GM18873 (cell line): ENCODE results near the gene PFKP.

Source experiments
- ATAC-seq: cut with Tn5 transposase; IDR thresholded peaks from one replicate; pipeline ENCODE4 v1.9.1; 2021; ENCODE audit warnings: mild to moderate bottlenecking, moderate library complexity, moderate number of reproducible peaks; ENCODE audit not compliant: unreplicated experiment, low FRiP score

PFKP gene

DNA sequence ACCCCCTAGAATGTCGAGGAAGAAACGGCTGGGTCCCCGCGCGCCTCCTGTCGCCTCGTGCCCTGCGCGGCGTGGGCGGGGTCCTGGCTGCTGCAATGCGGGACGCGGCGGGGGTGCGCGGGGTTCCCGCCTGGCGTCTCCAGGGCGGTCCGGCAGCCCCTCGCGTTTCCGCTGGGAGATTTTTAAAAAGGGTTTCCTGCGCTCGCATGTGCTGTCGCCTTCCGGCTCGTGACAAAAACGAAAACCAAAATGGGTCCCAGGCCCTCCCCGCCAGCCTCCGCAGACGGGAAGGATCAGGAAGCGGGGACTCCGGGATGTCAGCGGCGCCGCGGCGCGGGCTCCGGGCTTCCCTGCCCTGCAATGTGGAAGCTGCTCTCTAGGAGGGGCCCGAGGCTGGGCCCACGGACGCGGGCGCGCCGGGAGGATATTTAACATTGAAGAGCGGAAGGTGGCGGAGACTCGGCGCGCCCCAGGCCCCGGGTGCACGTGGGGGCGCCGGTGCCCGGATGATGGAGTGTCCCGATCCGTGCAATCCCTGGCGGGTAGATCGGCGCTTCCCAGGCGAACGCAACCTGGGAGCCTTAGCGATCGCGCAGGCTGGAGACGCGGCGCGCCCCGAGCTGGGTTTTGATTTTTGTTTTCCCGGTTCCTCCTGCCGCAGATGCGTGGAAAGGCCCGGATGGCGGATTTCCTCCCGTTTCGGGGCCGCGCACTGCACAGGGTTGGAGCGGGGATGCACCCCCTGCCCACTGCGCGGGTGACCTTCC lies 1.0 kb downstream of the PFKP start:
- peak; percentile 30 for ATAC-seq

DNA sequence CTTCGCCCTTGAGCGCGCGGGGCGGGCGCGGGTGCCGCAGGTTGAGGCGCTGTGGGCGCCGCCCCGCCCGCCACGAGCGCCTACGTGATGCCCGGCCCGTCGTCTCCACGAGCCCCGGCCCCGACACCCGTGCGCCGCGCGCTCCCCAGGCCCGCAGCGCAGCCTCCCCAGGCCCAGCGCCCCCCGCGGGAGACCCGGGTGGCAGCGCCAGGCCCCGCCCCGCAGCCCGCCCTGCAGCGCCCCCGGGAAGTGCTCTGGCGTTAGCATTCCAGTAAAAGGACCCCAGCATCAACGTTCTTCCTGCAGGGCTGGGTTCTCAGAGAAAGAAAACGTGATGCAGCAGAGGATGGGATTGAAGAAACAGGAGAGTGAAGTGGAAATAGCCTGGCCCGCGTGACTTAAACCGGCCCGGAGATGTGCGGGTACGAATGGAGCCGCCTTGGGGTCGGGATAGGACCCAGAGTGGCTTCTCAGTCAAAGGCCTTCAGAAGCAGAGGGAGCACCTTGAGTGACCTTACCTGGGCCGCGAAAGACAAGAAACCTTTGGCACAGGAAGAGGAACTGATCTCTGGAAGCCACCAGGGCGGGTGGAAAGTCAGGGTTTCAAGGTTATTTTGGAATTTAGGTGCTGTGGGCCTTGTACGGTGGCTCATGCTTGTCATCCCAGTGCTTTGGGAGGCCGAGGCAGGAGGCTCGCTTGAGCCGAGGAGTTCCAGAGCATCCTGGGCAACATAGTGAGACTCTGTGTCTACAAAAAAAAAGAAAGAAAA lies 1.8 kb downstream of the PFKP start:
- ATAC-seq, result peak; percentile 35

DNA sequence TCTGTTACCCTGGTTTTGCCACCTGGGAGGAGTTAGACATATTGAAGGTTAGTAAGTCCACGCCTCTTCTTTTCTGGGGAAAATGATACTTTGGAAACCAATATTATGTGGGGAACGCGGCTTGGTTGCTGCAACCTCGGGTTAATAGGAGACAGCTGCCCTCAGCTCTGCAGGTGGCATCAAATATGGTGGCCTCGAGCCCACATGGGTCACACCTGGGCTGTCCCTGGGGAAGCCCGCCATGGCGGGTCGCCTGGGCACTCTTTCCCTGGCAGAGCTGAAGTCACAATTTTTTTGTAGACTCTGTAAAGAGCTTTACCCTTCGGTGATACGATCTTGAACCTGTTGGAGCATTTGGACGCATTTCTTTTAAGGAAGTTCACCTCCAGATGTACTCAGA lies 2.5 kb downstream of the PFKP start:
- ATAC-seq, result no peak

DNA sequence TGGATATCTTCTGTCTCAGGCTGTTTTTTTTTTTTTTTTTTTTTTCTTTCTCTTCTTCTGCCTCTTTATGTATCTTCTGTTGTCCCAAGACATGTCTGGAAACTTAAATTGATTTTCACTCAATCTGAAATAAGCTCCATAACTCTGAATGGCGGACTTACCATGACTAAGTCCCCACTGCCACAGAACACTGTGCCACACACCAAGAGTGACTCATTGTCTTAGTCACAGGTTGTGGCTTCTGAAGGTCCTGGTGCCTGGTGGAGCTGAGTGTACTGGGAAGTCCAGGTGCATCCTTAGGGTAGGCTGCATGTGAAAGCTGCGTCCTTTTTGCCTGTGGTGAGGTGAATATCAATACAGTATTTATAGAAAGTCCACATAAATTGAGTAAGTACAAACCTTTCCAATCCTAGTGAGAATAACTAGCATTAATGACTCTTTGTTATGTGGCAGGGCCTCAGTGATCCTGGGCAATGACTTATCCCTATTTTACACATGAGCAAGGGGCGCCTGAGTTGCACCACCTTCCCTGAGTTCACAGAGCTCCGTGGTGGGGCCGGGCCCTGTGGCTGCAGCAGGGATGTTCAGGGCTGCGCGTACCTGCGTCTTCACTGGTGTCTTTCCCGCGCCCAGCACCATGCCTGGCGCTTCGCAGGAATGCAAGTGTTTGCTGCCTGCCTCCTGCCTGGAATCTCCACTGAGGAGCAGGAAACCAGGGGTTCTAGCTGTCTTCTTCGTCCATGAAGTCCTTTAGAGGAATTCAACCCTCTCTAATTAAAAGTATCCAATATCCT lies 4.3 kb downstream of the PFKP start:
- no peak for ATAC-seq

DNA sequence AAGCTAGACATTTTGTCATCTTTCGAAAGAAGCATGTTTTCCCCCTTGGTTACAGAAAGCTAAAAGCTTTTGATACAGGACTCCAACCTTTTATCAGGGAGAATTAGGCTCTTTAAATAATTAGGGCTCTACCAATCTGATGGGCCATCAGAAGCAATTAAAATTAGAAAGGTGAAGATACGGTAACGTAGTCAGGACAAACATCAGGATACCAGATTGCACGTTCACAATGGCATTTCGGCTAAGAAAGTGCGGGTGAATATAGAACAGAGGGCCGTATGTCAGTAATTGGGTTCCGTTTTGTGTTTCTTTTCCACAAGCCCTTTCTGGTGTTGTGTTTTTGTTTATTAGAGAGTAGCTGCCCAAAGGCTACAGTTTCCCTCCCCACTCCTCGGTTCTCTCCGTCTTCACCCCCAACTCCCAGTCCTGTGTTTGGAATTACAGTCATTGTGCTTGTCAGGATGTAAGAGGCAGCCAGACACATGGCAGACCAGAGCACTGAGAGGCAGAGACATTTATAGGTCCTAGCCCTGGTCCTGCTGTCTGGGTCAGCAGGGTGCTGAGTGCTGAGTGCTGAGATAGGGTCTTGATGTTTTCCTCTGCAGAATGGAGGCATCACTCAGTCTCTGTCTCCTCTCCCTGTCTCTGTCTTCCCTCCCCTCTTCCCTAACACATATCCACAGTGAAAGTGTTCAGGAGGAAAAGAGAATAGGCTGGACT lies 5.5 kb downstream of the PFKP start:
- ATAC-seq, result no peak

DNA sequence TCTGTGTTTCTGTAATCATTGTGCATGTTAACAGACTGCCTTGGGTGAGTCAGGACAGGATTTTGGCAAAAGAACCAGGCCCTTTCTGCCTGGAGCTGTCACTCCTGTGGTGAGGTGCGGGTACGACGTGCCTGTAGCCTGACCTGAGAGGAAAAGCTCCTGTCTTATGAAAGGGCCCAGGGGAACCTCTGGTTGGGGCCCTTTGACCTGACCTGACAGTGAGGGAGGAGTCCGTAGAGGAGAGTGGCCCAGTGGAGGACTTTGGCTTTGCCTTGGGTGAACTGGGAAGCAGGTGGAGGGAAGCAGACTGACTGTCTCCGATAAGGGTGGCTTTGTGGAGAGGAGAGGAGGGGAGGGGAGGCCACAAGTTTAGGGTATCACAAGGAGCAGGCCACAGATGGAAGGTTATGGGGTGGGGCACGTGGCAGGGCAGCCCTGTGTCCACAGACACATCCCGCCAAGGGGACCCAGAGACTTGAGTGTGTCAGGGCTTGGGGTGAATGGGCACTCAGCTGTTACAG lies 6.9 kb downstream of the PFKP start:
- ATAC-seq, result no peak

DNA sequence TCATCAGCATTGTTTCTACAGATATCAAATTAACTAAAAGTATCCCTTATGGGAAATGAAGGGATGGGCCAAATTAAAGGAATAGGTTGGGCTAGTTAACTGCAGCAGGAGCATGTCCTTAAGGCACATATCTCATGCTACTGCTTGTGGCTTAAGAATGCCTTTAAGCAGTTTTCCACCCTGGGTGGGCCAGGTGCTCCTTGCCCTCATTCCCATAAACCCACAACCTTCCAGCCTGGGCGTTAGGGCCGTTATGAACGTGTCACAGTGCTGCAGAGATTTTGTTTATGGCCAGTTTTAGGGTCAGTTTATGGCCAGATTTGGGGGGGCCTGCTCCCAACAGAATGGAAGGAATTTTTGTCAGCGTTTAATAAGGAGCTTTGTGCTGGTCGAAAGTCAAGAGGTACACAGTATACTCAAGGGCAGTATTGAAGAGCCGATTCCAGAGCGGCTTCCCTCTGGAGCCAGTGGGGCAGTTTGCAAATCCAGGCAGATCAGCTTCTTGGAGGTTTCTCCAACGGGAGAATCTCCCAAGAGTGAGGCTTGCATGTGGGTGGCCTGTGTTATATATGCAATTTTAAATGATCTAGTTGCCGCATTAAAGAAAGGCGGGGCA lies 7.7 kb downstream of the PFKP start:
- no peak for ATAC-seq

DNA sequence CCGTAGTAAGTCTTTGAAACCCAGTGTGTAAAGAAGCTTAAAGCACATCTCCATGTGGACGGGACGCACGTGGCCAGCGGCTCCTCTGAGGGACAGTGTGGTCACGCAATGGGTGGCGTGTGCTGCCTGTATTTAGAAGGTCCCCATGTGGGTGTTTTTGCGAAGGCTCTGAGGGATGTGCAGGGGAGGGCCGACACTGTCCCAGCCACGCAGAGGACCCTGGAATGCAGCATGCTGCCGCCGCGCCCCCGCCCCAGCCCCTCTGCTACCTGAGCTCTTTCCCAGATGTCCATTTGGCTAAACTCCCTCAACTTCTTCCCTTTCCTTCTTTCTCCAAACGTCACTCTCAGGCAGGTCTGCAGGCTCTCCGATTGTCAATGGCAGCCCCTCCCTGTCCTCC lies 8.8 kb downstream of the PFKP start:
- ATAC-seq, result no peak

DNA sequence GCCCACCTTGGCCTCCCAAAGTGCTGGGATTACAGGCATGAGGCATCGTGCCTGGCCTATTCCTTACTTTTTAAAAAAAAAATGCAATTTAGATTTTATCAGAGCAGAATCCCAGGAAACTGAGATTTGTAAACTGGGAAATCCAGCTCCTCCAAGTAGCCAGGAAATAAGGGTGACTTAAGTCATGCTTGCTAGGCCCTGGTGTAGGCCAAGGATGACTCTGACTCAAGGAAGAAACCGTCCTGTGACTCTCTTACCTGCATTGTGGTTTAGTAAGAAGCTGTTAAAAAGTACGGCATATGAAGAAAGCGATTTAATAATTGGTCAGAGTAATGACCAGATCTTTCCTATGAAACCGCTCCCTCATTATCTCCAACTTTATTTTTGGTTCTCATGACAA lies 10.2 kb downstream of the PFKP start:
- no peak for ATAC-seq

DNA sequence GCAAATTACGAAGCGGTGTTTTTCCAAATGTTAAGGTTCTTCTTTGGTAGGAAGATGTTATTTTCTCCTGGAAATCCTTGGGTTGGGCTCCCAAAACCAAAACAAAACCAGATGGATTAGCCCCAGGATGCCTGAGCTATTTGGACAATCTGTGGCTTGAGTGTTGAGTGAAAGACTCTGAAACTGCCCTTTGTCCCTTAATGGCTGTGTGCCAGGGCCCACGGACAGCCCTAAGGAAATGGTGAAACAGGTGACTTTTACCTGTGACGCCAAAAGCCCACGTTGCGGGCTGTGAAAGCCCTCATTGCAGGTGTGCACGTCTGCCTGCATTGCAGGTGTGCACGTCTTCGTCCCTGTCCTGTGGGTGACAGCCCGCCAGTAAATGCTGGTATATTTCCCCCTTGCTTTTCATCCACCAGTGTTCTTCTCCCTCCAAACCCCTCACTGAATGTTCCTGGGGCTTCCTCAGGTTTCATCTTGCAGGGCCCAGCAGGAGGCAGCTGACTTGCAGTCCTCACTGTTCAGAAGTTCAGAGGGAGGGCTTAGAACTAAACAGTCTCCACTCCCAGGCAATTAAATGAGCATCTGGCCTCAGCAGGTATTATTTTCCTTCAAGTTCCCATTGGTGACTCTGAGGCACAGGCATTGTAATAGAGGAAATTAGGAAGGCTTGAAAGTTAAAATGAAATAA lies 10.7 kb downstream of the PFKP start:
- ATAC-seq, result no peak

DNA sequence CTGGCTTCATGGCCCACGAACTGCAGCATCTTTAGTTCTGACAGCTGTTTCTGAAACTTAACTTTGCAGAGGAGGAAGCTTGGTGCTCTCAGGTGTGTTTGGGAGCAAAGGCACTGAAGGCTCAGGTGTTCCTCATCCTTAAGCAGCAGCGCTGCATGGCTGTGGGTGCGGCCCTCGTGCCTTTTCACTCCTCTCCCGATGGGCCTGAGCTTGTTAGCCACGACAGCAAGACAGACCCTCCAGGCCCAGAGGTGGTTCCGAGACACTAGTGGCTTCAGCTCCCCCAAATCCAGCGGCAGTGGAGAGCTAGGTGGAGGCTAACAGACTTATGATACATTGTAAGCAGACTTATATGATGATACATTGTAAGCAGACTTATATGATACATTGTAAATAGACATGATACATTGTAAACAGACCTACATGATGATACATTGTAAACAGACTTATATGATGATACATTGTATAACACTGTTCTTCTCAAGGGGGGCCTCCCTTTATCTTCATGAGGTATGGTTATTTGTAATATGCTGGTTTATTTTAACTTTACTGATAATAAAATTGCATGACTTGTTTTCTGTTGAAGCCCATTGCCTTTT lies 14.1 kb downstream of the PFKP start:
- ATAC-seq, result no peak

DNA sequence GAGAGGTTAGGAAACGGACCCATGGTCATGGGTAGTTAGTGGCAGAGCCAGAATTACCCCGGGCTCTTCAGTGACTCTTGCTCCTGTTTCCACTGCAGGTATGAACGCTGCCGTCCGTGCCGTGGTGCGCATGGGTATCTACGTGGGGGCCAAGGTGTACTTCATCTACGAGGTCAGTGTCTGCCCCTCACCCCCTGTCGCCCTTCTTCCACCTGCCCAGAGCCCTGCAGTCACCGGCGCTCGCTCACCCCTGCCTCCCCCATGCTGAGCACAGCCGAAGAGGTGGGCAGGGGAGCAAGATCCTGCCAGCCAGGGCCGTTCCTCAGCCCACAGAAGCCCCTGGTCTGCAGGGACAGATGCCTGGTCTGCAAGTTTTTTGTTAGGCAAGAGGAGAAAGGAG lies 14.9 kb downstream of the PFKP start:
- ATAC-seq, result no peak

DNA sequence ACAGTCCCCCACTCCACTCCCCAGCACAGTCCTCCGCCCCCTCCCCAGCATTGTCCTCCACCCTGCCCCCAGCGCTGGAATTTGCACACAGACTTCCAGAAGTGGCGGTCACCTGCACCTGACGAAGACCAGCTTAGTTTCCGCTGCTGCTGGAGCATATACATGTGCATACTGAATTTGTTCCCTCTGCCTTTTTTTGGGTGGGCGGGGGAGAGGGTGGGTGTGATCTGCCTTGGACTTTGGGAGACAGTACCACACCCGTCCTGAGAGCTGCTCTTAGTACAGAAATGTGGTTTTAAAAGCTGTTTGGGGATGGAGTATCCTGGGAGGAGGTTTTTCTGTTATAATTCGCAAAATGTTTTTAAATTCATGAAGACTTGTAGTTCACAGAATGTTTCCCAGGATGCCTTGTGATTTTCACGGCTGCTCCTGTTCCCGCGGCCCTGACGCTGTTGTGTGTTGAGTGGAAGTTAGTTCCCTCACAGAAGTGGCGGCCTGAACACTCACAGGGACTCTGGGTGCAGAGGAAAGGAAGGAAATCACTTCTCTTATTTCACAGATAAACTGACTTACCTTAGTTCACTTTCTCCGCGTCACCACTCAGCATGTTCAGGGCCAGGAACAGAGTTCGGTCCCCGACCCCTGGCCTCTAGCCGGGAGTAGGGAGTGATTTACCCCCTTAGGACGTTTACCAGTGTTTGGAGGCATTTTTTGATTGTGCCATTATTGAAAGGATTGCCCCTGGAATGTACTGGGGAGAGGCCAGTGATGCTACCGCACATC lies 18.6 kb downstream of the PFKP start:
- ATAC-seq, result no peak

DNA sequence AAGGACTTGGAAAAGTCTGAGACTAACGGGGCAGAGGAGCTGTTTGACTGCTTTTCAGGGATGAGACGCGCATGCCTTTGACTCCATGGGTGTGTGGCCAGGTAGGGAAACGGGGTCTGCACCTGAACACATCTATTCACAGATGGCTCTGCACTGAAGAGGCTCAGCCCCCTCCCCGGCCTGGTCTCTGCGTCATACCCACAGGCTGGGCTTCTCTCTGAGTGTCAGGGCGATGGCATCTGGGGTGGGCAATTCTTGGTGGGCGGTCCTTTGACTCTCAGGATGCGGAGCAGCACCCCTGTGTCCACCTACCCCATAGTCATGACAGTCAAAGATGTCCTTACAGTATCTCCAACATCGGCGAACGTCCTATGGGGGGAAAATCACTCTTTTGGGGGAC lies 23.0 kb downstream of the PFKP start:
- no peak for ATAC-seq

DNA sequence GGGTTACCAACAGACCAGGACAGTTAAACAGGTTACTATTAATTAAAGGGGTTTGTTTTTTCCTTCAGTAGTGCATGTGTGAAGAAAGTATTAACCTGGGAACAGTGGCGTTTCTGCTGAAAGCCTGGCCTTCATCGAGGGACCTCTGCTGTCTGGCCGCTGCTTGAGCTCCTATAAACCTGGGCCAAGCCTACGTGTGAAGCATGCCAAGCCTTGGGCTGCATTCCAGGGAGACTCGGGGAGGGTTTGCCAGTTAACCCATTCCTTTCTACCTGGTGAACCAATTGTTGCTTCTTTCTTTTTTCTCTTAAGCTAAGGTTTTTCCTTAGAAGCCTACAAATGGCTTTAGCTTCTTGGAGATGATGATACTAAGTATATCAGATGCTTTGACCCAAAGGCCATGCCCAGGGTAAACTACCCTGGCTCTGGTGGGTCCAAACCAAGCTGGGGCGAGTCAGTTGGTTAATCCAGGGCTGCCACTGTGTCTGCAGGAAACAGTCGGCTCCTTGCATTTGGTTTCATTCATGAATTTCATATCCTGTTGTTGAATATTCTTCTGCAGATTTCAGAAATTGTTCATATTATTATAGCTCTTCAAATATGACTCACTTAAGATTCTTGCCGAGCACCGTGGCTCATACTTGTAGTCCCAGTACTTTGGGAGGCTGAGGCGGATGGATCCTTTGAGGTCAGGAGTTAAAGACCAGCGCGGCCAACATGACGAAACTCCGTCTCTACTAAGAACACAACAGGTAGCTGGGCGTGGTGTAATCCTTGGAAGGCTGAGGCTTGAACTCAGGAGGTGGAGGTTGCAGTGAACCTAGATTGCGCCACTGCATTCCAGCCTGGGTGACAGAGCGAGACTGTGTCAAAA lies 23.8 kb downstream of the PFKP start:
- no peak for ATAC-seq

DNA sequence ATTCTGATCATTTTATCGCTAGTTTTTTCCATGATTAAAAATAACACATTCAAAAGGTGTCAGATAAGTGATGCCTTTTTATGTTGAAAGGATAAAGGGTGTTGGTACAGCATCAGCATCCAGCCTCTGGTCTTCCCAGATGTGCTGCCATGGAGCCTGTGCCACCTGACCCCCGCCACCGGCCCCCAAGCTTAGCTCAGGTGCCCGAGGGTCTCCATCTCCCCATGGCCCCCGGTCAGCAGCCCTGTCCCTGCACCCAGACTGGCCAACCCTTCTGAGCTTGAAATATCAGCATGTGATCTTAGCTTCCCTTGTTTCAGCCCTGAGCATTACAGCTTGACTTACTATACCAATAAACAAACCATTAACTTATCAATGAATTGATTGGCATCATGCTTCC lies 24.6 kb downstream of the PFKP start:
- no peak for ATAC-seq

DNA sequence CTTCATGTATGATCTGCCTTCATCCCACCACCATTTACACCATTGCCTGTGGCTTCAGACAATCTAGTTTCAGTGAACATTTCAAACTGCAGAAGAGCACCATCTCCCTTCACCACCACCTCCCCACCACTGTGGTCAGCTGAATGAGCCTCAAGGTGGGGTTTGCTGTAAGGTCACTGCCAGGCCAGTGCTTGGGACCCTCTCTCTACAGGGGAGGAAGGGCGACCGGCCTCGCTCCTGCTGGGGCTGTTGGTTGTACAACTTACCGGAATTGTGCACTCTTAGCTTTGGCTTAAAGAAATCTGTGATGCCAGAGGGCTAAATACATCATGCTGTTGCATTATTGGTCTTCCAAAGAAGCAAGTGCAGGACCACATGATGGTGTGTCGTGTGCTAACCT lies 26.6 kb downstream of the PFKP start:
- ATAC-seq, result no peak
